K562 (cell line): ENCODE data around the gene NUP88. TPM values are rescaled to one million over a fixed set of nuclear protein-coding genes. Genes with fewer than 3 reads are reported as not detected.

Experiments used
- CREB3 ChIP-seq: fragments of 450-650 bp; conservative IDR thresholded peaks from 2 replicates; pipeline ENCODE4 v1.6.1; 2016; ENCODE audit warnings: missing genetic modification characterization, low read depth, mild to moderate bottlenecking, missing compliant biosample characterization, moderate library complexity
- FOXJ3 ChIP-seq: sonication (generic); formaldehyde crosslinking; IDR thresholded peaks from 2 replicates; pipeline ENCODE4 v1.4.0; 2020; ENCODE audit warnings: mild to moderate bottlenecking, missing genetic modification reagents
- GTF3C2 ChIP-seq: IDR thresholded peaks from 3 replicates; pipeline ENCODE4 v1.6.1; 2011; ENCODE audit warnings: borderline replicate concordance, mild to moderate bottlenecking, moderate library complexity; ENCODE audit not compliant: insufficient read length; ENCODE audit errors: extremely low read depth
- MED1 ChIP-seq: sonication (generic); formaldehyde crosslinking; IDR thresholded peaks from 2 replicates; pipeline ENCODE4 v1.8.1; 2023; ENCODE audit warnings: missing genetic modification reagents, borderline replicate concordance
- NFYB ChIP-seq: IDR thresholded peaks from 2 replicates; pipeline ENCODE4 v1.6.1; 2011; ENCODE audit warnings: mild to moderate bottlenecking, moderate library complexity; ENCODE audit not compliant: insufficient read length; ENCODE audit errors: extremely low read depth
- NR4A1 ChIP-seq, 2 experiments: fragments of 250-450 bp in 1 of 2; fragments of 450-650 bp in 1 of 2; sonication (Bioruptor Pico) in 1 of 2; IDR thresholded peaks; 2 replicates each; pipeline versions ENCODE4 v1.4.0 to v1.6.1; 2016 to 2020; ENCODE audit warnings: mild to moderate bottlenecking in 2 of 2, missing compliant biosample characterization in 1 of 2, missing genetic modification characterization in 1 of 2, moderate library complexity in 1 of 2
- polyA plus RNA-seq, 8 experiments: library from polyadenylated mRNA; depleted of rRNA in 4 of 8; stranded (reverse) in 5 of 8; unstranded in 3 of 8; fragments of >200 nt; fragmentation: Nextera tagmentation in 2 of 8; fragmentation: Illumina TruSeq in 1 of 8; extraction: Ambion mirVana in 2 of 8; extraction: Trizol in 1 of 8; gene quantifications; 2 replicates each; pipeline versions ENCODE4 v1.2.1 to v1.2.3, GENCODE V29; 2011 to 2014; ENCODE audit warnings: inconsistent platforms in 1 of 8, missing spikeins in 1 of 8
- total RNA-seq, 7 experiments: library from RNA; depleted of rRNA in 6 of 7; stranded (reverse); fragments of >200 nt in 6 of 7; fragmentation: Illumina TruSeq in 2 of 7; extraction: Trizol in 2 of 7; gene quantifications; 2 replicates each; pipeline versions ENCODE4 v1.2.1 to v1.2.3, GENCODE V29; 2011 to 2021; ENCODE audit warnings: low replicate concordance in 1 of 7

Gene NUP88
- total and polyA plus RNA-seq, 9 of the 15 experiments (the other 6 are each of a cell fraction or from before 2014, with no cell fraction given) = 59.9 to 160 (median 119) TPM

GRCh38 chr17:5429191-5429887 is 9.9 kb upstream of the NUP88 start (continued):
- TF ChIP-seq NR4A1 (CRISPR knock-in tag; IDR thresholded peaks at IDR 0.05) = no peak
- TF ChIP-seq NR4A1 (tag; IDR thresholded peaks at IDR 0.05) = no peak
- no peak for TF ChIP-seq FOXJ3
- no peak for TF ChIP-seq GTF3C2
- no peak for TF ChIP-seq CREB3 (tag)
- TF ChIP-seq NFYB = no peak
- no peak for TF ChIP-seq MED1 (CRISPR knock-in tag)
